GM18907 (cell line): Measurements from ENCODE around the gene ZRANB3.
"Not testable (repeated sequence)": the region's sequence is repeated elsewhere in the genome, so short reads cannot be mapped to it uniquely, and the experiment has no call there.

Experiments used
- ATAC-seq: cut with Tn5 transposase; IDR thresholded peaks from one replicate; pipeline ENCODE4 v1.9.1; 2021; ENCODE audit warnings: mild to moderate bottlenecking, moderate library complexity; ENCODE audit not compliant: unreplicated experiment

ZRANB3 gene

DNA sequence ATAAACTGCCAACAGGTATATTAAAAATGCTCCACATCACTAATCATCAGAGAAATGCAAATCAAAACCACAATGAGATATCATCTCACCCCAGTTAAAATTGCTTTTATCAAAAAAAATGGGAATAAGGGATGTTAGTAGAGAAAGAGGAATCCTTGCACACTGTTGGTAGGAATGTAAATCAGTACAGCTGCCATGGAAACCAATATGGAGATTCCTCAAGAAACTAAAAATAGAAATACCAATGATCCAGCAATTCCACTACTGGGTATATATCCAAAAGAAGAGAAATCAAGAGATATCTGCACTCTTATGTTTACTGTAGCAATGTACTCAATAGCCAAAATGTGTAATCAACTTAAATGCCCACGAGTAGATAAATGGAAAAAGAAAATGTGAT is 40.6 kb downstream of the ZRANB3 start:
- ATAC-seq = no peak

DNA sequence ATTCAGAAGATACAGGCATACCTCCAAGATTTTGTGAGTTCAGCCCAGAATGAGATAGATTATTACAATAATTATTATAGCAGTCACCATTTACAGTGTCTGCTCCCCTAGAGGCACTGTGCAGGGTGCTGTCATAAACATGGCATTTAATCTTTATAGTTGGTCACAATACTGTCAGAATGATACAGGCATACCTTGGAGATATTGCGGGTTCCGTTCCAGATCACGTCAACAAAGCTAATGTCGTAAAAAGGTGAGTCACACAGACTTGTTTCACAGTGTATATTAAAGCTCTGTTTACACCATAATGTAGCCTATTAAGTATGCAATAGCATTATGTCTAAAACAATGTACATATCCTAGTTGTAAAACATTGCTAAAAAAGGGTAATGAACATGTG is 45.6 kb downstream of the ZRANB3 start:
- ATAC-seq = no peak

DNA sequence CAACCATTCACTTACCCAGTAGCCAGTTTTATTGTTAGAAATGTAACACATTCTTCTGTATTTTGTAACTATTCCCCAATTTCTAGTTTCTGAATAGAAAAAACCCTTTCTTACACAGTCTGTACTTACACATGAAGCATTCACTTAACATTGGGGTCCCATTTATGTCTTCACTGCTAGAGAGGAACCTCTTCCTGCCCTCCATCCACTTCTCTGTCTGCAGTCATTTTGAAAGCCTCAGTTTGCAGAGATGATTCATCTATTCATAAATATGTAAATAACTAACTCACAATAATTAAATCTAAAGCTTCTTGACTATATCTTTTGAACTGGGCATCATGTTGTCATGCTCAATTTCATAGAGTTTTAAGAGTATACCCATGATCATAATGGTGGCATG is 55.9 kb downstream of the ZRANB3 start:
- ATAC-seq = no peak

DNA sequence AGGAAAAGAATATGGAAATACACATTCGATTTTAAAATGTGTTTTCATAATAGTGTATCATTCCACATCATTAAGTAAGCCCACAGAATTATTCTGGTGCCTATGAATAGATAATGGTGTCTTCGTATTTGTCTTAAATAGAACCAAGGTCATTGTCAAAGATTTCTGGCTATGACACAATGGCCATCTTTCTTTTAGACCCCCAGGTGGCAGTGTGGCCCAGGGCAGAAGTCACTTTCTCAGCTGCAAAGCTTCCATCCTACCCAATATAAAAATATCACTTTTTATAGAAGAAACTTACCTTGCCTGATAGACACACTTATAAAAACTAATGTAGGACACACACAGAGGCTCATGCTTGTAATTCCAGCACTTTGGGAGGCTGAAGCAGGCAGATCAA is 57.5 kb downstream of the ZRANB3 start:
- peak; percentile 64 for ATAC-seq

DNA sequence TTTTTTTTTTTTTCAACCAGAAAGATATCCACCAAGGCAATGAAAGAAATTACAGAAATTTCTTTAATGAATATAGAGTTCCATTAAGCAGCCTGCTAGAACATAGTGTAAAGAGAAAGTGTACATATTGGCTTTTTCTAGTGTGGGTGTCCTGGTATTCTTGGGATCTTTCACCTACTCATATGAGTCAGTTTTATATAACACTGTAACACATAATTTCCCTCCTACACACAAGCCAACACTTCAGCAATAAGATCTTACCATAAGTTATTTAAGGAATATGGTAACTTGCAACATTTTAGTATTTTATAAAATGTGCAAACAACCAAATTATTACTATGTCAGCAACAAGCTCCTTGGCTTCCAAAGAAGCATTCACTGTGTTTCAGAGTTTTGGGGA is 59.9 kb downstream of the ZRANB3 start:
- no peak for ATAC-seq

DNA sequence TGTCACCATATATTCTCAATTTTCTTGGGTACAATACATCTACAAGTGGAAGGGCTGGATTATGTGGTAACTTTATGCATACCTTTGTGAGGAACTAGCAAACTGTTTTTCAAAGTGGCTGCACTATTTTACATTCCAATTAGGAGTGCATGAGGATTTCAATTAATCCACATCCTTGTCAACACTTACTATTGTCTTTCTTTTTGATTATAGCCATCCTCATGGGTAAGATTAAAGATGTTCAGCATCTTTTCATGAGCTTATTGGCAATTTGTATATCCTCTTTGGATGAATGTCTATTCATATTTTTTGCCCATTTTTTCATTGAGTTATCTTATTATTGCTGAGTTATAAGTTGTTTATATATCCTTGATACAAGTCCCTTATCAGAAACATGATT is 73.7 kb downstream of the ZRANB3 start:
- no peak for ATAC-seq

DNA sequence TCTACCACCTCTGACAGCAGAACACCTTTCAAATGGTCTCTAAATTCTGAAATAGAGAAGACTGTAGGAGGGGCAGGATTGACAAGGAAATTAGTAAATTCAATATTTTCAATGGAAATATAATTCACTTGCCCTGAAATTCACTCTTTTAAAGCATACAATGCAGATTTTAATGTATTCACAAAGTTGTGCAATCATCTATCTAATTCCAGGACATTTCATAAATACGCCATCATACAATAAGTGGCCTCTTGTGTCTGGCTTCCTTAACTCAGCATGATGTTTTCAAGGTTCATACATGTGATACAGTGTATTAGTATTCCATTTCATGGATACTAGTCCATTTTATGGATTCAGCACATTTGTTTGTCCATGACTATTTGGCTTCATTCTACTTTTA is 74.2 kb downstream of the ZRANB3 start:
- no peak for ATAC-seq

DNA sequence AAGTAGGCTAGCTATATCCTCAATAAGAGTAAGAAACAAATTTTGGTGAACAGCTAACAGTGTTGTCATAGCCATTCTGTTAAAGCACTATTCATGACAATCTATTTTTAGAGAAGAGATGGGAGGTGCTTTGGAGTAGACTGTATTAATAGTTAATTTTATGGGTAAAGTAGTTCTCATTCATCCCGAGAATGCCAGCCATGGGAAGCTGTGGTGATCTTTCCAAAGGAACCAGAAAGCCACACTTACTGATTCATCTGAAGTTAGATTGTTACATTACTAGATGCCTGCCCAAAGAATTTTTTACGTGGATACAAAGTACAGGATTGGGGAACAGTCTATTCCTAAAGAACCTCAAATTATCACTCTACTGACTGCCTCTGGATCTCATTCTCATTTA is 74.6 kb downstream of the ZRANB3 start:
- ATAC-seq = no peak

DNA sequence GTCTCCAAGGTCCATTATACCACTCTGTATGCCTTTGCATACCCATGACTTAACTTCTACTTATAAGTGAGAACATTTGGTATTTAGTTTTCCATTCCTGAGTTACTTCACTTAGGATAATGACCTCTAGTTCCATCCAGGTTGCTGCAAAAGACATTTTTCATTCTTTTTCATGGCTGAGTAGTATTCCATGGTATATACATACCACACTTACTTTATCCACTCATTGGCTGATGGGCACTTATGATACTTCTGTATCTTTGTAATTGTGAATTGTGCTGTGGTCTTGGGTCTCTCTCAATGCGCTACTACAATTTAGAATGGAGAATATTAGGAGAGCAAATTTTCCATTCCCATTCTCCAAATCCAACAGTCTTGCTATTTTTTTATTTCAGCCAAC is 76.4 kb downstream of the ZRANB3 start:
- ATAC-seq = no peak

DNA sequence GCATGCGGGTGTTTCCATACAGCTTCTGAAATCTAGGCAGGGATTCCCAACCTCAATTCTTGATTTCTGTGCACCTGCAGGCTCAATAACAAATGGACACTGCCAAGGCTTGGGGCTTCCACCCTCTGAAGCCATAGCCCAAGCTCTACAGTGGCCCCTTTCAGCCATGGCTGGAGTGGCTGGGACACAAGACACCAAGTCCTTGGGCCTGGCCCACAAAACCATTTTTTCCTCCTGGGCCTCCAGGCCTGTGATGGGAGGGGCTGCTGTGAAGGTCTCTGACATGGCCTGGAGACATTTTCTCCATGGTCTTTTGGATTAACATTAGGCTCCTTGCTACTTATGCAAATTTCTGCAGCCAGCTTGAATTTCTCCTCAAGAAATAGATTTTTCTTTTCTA is 78.0 kb downstream of the ZRANB3 start:
- ATAC-seq = not testable (repeated sequence)

DNA sequence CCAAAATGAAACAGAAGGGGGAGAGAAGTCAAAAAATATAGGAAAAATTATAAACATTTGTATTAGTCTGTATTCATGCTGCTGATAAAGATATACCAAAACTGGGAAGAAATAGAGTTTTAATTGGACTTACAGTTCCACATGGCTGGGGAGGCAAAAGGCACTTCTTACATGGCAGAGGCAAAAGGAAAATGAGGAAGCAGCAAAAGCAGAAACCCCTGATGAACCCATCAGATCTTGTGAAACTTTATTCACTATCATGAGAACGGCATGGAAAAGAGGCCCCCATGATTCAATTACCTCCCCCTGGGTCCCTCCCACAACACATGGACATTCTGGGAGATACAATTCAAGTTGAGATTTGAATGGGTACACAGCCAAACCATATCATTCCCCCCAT is 79.1 kb downstream of the ZRANB3 start:
- ATAC-seq = no peak

DNA sequence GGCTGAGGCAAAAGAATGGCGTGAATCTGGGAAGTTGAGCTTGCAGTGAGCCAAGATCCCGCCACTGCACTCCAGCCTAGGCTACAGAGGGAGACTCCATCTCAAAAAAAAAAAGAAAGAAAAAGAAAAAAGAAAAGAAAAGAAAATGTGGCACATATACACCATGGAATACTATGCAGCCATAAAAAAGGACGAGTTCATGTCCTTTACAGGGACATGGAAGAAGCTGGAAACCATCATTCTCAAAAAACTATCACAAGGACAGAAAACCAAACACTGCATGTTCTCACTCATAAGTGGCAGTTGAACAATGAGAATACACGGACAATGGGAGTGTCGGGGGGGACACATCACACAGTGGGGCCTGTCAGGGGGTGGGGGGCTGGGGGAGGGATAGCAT is 88.0 kb downstream of the ZRANB3 start:
- ATAC-seq = not testable (repeated sequence)

DNA sequence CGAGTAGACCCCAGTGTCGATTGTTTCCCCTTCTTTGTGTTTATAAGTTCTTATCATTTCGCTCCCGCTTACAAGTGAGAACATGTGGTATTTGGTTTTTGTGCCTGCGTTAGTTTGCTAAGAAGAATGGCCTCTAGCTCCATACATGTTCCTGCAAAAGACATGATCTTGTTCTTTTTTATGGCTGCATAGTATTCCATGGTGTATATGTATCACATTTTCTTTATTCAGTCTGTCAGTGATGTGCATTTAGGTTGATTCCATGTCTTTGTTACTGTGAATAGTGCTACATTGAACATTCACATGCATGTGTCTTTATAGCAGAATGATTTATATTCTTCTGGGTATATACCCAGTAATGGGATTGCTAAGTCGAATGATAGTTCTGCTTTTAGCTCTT is 95.9 kb downstream of the ZRANB3 start:
- ATAC-seq = not testable (repeated sequence)

DNA sequence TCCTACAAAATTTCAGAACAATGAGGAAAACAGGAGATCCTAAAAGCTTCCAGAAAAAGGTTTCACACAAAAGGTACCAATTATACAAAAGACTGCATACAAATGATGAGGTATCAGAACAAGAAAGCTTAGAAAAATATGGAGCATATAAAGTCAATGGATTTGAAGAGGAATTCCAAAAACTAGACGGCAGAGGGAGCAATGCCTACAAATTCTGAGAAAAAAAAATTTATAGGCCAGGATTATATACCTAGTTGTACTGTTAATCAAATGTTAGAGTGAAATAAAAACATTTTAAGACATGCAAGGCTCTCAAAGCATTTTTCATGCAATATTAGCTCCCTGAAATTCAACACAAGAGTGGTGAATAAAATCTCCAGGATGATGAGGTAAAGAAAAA is 106.2 kb downstream of the ZRANB3 start:
- ATAC-seq = no peak

DNA sequence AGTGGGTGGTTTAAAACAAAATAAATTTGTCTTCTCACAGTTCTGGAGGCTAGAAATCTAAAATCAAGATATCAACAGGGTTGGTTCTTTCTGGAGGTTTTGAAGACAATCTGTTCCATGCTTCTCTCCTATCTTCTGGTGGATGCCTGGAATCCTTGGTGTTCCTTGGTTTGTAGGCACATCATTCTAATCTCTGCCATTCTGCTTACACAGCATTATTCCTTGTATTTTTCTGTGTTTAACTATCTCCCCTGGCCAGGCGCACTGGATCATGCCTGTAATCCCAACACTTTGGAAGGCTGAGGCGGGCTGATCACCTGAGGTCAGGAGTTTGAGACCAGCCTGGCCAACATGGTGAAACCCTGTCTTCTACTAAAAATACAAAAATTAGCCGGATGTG is 108.1 kb downstream of the ZRANB3 start:
- no peak for ATAC-seq

DNA sequence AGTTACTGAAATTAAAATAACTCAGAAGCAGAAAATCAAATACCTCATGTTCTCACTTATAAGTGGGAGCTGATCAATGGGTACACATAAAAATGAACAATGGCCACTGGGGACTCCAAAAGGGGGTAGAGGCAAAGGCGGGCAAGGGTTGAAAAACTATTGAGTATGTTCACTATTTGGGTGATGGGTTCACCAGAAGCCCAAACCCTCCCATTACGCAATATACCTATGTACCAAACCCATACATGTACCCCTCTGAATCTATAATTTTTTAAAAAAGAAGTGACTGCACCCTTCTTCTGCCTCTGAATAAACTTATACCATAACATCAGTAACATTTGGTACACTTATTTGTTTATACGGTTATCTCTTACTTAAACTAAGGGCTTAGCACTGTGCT is 119.4 kb downstream of the ZRANB3 start:
- no peak for ATAC-seq

DNA sequence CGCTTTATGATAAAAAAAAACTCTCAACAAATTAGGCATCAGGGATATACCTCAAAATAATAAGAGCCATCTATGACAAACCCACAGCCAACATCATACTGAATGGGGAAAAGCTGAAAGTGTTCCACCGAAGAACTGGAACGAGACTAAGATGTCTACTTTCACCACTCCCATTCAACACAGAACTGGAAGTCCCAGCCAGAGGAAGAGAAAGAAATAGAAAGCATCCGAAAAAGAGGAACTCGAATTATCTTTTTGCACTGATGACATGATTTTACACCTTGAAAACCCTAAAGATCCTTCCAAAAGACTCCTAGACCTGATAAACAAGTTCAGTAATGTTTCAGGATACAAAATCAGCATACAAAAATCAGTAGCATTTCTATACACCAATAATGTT is 121.6 kb downstream of the ZRANB3 start:
- no peak for ATAC-seq

DNA sequence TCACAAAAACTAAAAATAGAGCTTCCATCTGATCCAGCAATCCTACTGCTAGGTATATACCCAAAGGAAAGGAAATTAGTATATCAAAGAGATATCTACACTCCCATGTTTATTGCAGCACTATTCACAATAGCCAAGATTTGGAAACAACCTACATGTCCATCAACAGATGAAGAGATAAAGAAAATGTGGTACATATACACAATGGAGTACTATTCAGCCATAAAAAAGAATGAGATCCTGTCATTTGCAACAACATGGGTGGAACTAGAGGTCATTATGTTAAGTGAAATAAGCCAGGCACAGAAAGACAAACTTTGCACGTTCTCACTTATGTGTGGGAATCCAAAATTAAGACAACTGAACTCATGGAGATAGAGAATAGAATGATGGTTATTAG is 134.8 kb downstream of the ZRANB3 start:
- not testable (repeated sequence) for ATAC-seq

DNA sequence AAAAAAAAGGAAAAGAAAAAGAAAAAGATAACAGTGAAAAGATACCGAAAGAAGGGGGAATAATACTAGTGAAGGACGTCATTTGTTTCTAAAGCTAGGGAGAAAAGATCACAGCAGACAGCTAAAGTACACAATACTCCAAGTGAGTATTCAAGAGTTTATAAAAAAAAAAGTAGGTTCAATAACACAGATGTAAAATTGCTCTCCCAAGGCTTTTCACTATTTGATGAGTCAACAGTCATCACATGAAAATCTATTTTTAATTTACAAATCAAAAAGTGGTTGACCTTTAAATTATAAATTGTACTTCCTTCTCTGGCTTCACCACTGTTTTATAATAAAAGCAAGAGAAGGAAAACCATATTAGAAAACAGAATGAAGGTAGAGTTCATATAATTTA is 144.0 kb downstream of the ZRANB3 start:
- ATAC-seq = no peak

DNA sequence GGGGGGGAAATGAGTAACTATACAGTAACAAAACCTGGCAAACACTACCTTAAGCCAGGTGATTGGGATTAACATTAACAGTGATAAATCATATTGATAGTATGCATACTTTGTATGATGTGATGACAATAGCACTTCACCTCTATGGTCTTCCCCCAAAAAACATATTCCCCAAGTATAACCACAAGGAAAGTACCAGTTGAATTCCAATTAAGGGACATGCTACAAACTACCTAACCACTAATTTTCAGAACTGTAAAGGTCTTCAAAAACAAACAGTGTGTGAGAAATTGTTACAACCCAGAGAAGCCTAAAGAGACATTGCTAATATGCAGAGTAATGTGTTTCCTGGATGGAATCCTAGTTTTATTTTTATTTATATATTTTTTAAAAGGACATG is 152.4 kb downstream of the ZRANB3 start:
- no peak for ATAC-seq

DNA sequence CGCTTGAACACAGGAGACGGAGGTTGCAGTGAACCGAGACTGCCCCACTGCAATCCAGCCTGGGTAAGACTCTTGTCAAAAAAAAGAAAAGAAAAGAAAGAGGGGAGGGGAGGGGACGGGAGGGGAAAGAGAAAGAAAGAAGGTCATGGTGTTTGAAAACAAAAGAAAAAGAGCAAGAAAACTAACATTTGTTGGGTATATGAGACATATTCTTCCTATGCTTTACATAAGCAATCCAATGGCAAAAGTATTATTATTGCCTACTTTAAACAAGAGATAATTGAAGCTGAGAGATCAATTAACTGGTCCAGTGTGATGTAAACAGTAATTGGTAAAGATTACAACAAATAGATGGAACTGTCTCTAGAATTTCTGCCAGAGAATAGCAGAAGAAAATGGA is 157.3 kb downstream of the ZRANB3 start:
- no peak for ATAC-seq

DNA sequence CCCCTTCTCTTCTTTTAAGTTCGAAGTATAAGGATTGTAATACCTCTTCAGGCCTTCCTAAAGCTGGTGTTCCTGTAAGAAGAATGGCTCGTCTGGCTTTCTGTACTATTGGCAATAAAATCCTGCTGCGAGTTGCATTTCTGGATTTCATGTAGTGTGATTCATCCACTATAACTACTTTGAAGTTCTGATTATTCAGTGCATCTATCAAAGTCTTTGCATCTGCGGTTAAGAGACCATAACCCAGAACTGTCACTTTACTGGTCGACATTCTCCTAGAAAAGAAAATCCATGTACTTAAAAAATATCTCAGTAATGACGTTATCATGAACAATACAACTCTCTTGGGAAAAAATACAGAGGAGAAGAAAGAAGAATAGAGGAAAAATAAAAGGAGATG is 181.1 kb downstream of the ZRANB3 start:
- no peak for ATAC-seq

DNA sequence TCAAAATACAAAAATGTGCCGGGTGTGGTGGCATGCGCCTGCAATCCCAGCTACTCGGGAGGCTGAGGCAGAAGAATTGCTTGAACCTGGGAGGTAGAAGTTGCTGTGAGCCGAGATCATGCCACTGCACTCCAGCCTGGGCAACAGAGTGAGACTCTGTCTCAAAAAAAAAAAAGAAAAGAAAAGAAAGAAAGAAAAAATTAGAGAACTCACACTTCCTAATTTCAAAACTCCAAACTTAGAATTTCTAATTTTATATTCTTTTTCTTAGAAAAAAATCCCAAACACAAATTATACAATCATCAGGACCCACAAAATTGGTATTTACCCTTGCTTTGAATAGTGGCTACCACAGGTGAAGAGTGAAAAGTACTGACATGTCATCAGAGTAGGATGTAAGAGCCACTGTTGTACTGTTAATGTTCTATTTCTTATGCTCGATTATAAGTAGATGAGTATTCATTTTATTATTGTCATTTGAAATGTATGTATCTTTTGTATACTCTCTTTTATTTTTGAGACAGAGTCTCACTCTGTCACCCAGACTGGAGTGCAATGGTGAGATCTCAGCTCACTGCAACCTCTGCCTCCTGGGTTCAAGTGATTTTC is 182.8 kb downstream of the ZRANB3 start:
- ATAC-seq = not testable (repeated sequence)

DNA sequence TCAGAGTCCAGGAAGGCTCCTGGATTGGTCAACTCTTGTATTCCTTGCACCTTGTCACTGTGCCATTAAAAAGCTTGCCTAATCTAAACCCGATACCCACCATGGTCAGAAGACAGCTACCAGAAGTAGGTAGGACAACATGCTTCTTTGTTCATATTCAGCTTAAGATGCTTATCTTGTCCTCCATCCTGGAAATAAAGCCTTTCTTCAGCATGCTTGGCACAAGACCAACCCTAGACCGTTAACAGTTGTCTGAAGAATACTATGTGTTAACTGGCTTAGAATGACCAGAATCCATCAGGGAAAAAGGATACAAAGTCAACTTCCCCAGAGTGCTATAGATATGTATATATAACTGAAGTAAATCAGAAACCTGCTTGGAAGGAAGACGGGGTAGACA is 193.9 kb downstream of the ZRANB3 start:
- ATAC-seq = no peak
